Mammary epithelial cell (primary cell): ENCODE data around the gene CCP110.

Source experiments
- CTCF ChIP-seq, 2 donors: IDR thresholded peaks in 1 of 2; conservative IDR thresholded peaks in 1 of 2; 2 replicates each; pipeline ENCODE4 v1.5.1; 2011 to 2012; ENCODE audit warnings: inconsistent platforms in 2 of 2, low read length in 2 of 2, mild to moderate bottlenecking in 2 of 2, control low read depth in 1 of 2, low read depth in 1 of 2; ENCODE audit not compliant: insufficient read depth in 1 of 2; ENCODE audit errors: extremely low read depth in 1 of 2
- EZH2 ChIP-seq: IDR thresholded peaks from 2 replicates; pipeline ENCODE4 v1.6.1; 2012; ENCODE audit warnings: low read length, inconsistent platforms, borderline replicate concordance

GRCh38 chr16:19589771-19590302 lies 66.1 kb downstream of the CCP110 start:
- TF ChIP-seq CTCF (conservative IDR thresholded peaks at IDR 0.05 in 1 of 2, IDR thresholded peaks at IDR 0.05 in 1 of 2; ENCODE audit: extremely low read depth in 1 of 2, insufficient read depth in 1 of 2, low read depth in 1 of 2, low read length in 2 of 2) = no peak
- TF ChIP-seq EZH2 = no peak
